SK-N-SH (cell line): ENCODE results near the gene UBTD2.

ENCODE experiments used
- CTCF ChIP-seq: fragments of 200-600 bp; sonication (generic); IDR thresholded peaks from 2 replicates; pipeline ENCODE4 v1.6.1; 2017; ENCODE audit warnings: antibody characterized with exemption, mild to moderate bottlenecking, moderate library complexity
- EP300 ChIP-seq, 2 experiments: IDR thresholded peaks; 2 replicates each; pipeline versions ENCODE4 v1.4.0 to v1.6.1; 2012; ENCODE audit warnings: borderline replicate concordance in 1 of 2, low read depth in 1 of 2, low read length in 1 of 2
- EZH2phosphoT487 ChIP-seq: fragments of 200-600 bp; sonication (generic); IDR thresholded peaks from 2 replicates; pipeline ENCODE4 v1.6.1; 2017; ENCODE audit warnings: low read depth, mixed run types, mild to moderate bottlenecking, antibody characterized with exemption, moderate library complexity, borderline replicate concordance
- FOXM1 ChIP-seq: IDR thresholded peaks from 2 replicates; pipeline ENCODE4 v1.4.0; 2012; ENCODE audit warnings: low read depth, mild to moderate bottlenecking
- GABPA ChIP-seq: IDR thresholded peaks from 2 replicates; pipeline ENCODE4 v1.4.0; 2012; ENCODE audit warnings: low read depth, mild to moderate bottlenecking
- JUND ChIP-seq: IDR thresholded peaks from 2 replicates; pipeline ENCODE4 v1.4.0; 2012
- POLR2AphosphoS5 ChIP-seq: IDR thresholded peaks from 2 replicates; pipeline ENCODE4 v1.6.1; 2012; ENCODE audit warnings: low read depth, low read length
- RFX5 ChIP-seq: IDR thresholded peaks from 2 replicates; pipeline ENCODE4 v1.6.1; 2012; ENCODE audit warnings: mild to moderate bottlenecking, improper control_type of control experiment, low read length
- TAF1 ChIP-seq: IDR thresholded peaks from 2 replicates; pipeline ENCODE4 v1.6.1; 2012; ENCODE audit warnings: low read depth, mild to moderate bottlenecking, low read length, moderate library complexity, borderline replicate concordance
- ZBTB33 ChIP-seq: IDR thresholded peaks from 2 replicates; pipeline ENCODE4 v1.4.0; 2012; ENCODE audit warnings: low read depth, borderline replicate concordance
- TF ChIP-seq, protein P1 (sequence below): IDR thresholded peaks from 2 replicates; pipeline ENCODE4 v1.4.0; 2012; ENCODE audit warnings: low read depth

DNA sequence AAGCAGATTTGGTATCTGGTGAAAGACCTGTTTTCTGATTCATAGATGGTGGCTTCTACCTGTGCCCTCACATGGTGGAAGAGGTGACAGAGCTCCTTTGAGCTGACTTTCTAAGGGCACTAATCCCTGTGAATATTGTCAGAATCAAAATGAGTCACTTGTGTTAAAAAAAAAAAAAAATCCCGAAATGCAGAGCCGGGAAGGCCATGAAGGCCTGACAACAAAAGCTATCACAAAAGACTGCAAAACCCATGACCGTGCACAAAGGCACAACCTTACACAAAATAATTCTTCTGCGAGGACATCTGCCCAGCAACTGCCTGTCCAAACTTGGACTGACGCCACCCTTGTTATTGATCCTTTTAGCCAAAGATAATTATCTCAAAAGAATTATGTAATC lies 19.6 kb upstream of the UBTD2 start:
- TF ChIP-seq, protein P1, sequence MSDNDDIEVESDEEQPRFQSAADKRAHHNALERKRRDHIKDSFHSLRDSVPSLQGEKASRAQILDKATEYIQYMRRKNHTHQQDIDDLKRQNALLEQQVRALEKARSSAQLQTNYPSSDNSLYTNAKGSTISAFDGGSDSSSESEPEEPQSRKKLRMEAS: no peak
- TF ChIP-seq CTCF (no peak), TAF1 (no peak), GABPA (no peak), JUND (no peak), POLR2AphosphoS5 (no peak), EZH2phosphoT487 (no peak), FOXM1 (no peak), ZBTB33 (no peak), RFX5 (no peak), EP300 (IDR thresholded peaks at IDR 0.05; ENCODE audit: borderline replicate concordance in 1 of 2, low read depth in 1 of 2, low read length in 1 of 2) (no peak)
